ENCODE results near the gene SRSF1. TPM values are rescaled to one million over a fixed set of nuclear protein-coding genes. Genes with fewer than 3 reads are reported as not detected.
A peak's percentile ranks its signal among the peaks of the same experiment; 100 is the strongest.

Gene SRSF1
- polyA plus RNA-seq, 2 of the 4 experiments (the other 2 are of a cell fraction) = 364 to 490 TPM

DNA sequence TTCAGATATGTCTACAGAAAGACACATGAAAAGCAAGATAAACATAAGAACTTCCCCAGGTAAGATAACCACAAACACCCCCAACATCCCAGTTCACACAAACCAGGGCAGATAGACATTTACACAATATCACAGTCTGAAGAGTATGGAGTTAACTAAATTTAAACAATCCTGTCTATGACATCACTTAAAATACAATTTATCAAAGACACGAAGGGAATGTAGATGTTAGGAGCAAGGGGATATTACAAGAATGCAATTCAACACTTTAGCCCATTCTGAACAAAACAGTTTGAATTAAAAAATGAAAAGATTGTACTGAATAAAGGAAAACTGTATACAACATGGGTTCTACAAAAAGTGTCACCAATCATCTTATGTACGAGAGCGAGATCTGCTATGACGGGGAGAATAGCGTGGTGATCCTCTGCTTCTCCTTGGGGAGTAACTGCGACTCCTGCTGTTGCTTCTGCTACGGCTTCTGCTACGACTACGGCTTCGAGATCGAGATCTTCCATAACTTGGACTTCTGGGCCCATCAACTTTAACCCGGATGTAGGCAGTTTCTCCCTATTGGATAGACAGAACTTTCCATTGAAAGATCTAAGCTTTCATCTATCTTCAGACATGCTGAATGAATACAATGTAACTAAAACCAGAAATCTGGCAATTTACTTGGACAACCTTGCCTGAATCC lies 1.9 kb downstream of the SRSF1 start (continued):
- TF ChIP-seq, protein P1, sequence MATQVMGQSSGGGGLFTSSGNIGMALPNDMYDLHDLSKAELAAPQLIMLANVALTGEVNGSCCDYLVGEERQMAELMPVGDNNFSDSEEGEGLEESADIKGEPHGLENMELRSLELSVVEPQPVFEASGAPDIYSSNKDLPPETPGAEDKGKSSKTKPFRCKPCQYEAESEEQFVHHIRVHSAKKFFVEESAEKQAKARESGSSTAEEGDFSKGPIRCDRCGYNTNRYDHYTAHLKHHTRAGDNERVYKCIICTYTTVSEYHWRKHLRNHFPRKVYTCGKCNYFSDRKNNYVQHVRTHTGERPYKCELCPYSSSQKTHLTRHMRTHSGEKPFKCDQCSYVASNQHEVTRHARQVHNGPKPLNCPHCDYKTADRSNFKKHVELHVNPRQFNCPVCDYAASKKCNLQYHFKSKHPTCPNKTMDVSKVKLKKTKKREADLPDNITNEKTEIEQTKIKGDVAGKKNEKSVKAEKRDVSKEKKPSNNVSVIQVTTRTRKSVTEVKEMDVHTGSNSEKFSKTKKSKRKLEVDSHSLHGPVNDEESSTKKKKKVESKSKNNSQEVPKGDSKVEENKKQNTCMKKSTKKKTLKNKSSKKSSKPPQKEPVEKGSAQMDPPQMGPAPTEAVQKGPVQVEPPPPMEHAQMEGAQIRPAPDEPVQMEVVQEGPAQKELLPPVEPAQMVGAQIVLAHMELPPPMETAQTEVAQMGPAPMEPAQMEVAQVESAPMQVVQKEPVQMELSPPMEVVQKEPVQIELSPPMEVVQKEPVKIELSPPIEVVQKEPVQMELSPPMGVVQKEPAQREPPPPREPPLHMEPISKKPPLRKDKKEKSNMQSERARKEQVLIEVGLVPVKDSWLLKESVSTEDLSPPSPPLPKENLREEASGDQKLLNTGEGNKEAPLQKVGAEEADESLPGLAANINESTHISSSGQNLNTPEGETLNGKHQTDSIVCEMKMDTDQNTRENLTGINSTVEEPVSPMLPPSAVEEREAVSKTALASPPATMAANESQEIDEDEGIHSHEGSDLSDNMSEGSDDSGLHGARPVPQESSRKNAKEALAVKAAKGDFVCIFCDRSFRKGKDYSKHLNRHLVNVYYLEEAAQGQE (IDR thresholded peaks at IDR 0.05) = no peak
- TF ChIP-seq, protein P2, sequence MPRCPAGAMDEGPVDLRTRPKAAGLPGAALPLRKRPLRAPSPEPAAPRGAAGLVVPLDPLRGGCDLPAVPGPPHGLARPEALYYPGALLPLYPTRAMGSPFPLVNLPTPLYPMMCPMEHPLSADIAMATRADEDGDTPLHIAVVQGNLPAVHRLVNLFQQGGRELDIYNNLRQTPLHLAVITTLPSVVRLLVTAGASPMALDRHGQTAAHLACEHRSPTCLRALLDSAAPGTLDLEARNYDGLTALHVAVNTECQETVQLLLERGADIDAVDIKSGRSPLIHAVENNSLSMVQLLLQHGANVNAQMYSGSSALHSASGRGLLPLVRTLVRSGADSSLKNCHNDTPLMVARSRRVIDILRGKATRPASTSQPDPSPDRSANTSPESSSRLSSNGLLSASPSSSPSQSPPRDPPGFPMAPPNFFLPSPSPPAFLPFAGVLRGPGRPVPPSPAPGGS (IDR thresholded peaks at IDR 0.05) = no peak
- TF ChIP-seq HDAC2 (IDR thresholded peaks at IDR 0.05) (no peak), RARB (CRISPR knock-in tag; IDR thresholded peaks at IDR 0.05) (no peak), BHLHE40 (IDR thresholded peaks at IDR 0.05; ENCODE audit: low read depth, low read length) (no peak), PHF8 (IDR thresholded peaks at IDR 0.05; ENCODE audit: borderline replicate concordance, low read depth) (no peak), TFCP2L1 (CRISPR knock-in tag; IDR thresholded peaks at IDR 0.05) (no peak), RNF2 (IDR thresholded peaks at IDR 0.05; ENCODE audit: borderline replicate concordance, low read depth) (no peak), RFX5 (IDR thresholded peaks at IDR 0.05) (no peak), JUN (IDR thresholded peaks at IDR 0.05) (0 out of 5 replicates have a peak, but pooled peaks of 1 of the 2 experiments have one; percentile 34), ZSCAN20 (CRISPR knock-in tag; IDR thresholded peaks at IDR 0.05) (no peak), KDM1A (IDR thresholded peaks at IDR 0.05; ENCODE audit: low read depth) (no peak)

- DNase-seq (ENCODE audit: low read depth in 1 of 2, low spot score in 1 of 2) = no peak
- TF ChIP-seq POLR2AphosphoS2 (conservative IDR thresholded peaks at IDR 0.05; ENCODE audit: low read length) = no peak
- TF ChIP-seq CEBPB (IDR thresholded peaks at IDR 0.05) = peak in 1 of 2 experiments; percentile 55; a peak in 2 of 4 replicates
- Histone ChIP-seq H3K27ac (no peak overlapping the region), H3K4me3 (peak overlapping the region; percentile 71; the same call in 1 of the 3 replicates), H3K9me3 (no peaks in the 10 kb centered on the region), H3K4me1 (peaks cover 66% of the 10 kb centered on the region), H3K4me2 (peak overlapping the region; percentile 89)
- ChIA-PET CTCF (interaction anchor here (4.1 to 26.3 kb wide), 2 partner anchors 10 to 132 kb away, joined by 18 to 1377 read pairs; partner anchors contain the start of gene MRPS23), POLR2A (interaction anchor here (1.0 kb wide), 1 partner anchor 79 kb away, joined by 3 read pairs; the partner anchor contains the start of gene DYNLL2)
- 85% methylated on average over 3 of the region's 3 CpGs for WGBS (ENCODE audit: missing lambda C conversion rate)
- no peak for ATAC-seq
- FAIRE-seq = no peak
These were observed 3.0 kb downstream of the SRSF1 start for GRCh38 chr17:58004060-58004459.

GRCh38 chr17:58002973-58003372 lies 4.1 kb downstream of the SRSF1 start:
- Histone ChIP-seq H3K4me3 (no peak overlapping the region), H3K27ac (peak overlapping the region in 1 of 2 experiments; percentile 6; a peak in 1 of 6 replicates), H3K9me3 (no peaks in the 10 kb centered on the region), H3K4me1 (peaks cover 63% of the 10 kb centered on the region), H3K4me2 (peak overlapping the region; percentile 89)
- TF ChIP-seq PHF8 (IDR thresholded peaks at IDR 0.05; ENCODE audit: borderline replicate concordance, low read depth) = no peak
- no peak for TF ChIP-seq MAZ (IDR thresholded peaks at IDR 0.05; ENCODE audit: borderline replicate concordance, low read depth, low read length)
- TF ChIP-seq FOSB (CRISPR knock-in tag; IDR thresholded peaks at IDR 0.05) = peak; percentile 57; the same call in 1 of the 2 replicates
- no peak for TF ChIP-seq CBX2 (IDR thresholded peaks at IDR 0.05; ENCODE audit: borderline replicate concordance, low read depth)
- no peak for TF ChIP-seq CEBPB (IDR thresholded peaks at IDR 0.05)
- no peak for TF ChIP-seq CBX8 (IDR thresholded peaks at IDR 0.05)
- TF ChIP-seq HOXA7 (CRISPR knock-in tag; IDR thresholded peaks at IDR 0.05) = peak; percentile 66; the same call in 1 of the 2 replicates
- no peak for TF ChIP-seq NPAS2 (CRISPR knock-in tag; IDR thresholded peaks at IDR 0.05; ENCODE audit: borderline replicate concordance)
- 0 out of 2 replicates have a peak, but pooled peaks have one; percentile 5 for TF ChIP-seq TFCP2L1 (CRISPR knock-in tag; IDR thresholded peaks at IDR 0.05)
- no peak for FAIRE-seq
- 91% methylated on average over 2 of the region's 2 CpGs for WGBS (ENCODE audit: missing lambda C conversion rate)
- ATAC-seq = no peak
- CTCF ChIA-PET = interaction anchor here (1.6 to 26.3 kb wide), 6 partner anchors 9 to 170 kb away, joined by 4 to 1377 read pairs (median 15); partner anchors contain the start of genes CUEDC1 and MRPS23
- POLR2A ChIA-PET = interaction anchor here (0.7 to 1.8 kb wide), 2 partner anchors 56 to 153 kb away, joined by 3 to 8 read pairs; partner anchors contain the start of gene MRPS23
- DNase-seq (ENCODE audit: low read depth in 1 of 2, low spot score in 1 of 2) = no peak
